Fibroblast of villous mesenchyme (primary cell): Measurements from ENCODE around the gene APOA4. TPM values are rescaled to one million over a fixed set of nuclear protein-coding genes. Genes with fewer than 3 reads are reported as not detected.

ENCODE experiments used
- DNase-seq: peaks from one replicate; pipeline ENCODE4 v3.0.0-alpha.2; 2010; ENCODE audit warnings: low read depth
- H3K4me3 ChIP-seq: 2 replicates; pipeline ENCODE4 v1.5.1; 2011; ENCODE audit warnings: low read depth, mild to moderate bottlenecking, low read length
- total RNA-seq: library from RNA; depleted of rRNA; stranded (reverse); fragments of >200 nt; gene quantifications from 2 replicates; pipeline ENCODE4 v1.2.3, GENCODE V29; 2012
- TF ChIP-seq, protein P1 (sequence below): IDR thresholded peaks from 2 replicates; pipeline ENCODE4 v1.5.1; 2012; ENCODE audit warnings: low read depth, mild to moderate bottlenecking, low read length; ENCODE audit not compliant: insufficient read depth

Gene APOA4
- total RNA-seq, 1 donor, result not detected

DNA sequence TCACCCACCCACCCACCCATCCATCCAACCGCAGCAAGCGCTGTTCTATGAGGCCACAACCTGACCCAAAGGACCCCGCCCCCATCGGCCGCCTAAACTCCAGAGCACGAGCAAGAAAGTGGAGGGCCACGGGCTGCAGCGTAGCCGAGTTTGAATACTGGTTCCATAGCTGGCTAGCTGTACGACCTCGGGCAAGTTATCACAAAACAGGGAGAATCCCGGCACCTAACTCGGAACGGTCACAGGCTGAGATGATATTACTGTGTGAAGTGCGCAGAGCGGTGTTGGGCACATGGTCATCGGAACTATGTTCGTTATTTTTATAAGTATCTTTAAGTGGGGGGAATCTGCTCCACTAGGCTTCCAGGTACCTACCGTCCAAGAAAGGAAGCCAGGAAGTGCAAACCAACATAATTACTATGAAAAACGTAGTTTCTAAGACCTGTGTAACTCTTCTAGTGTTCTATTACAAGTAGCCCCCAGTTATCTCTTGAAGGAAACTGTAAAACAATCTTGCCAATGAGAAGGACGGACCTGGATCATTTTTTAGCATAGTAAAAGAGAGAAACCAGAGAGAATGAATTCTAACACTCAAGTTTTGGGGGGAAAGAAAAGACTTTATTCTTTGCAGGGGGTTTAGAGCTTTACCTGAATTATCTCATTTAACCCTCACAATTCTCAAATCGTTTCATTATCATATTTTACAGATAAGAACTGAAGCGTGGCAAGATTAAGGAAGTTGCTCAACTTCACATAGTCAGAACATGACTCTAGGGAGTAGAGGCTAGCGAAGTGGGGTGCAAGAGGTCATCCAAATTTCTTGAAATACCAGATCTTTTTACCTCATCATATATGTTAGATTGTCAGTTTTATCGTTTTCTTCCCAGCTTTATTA lies 49.7 kb downstream of the APOA4 start:
- peak; percentile 40 for DNase-seq
- H3K4me3 ChIP-seq, result peak overlapping the region; percentile 78
- TF ChIP-seq, protein P1, sequence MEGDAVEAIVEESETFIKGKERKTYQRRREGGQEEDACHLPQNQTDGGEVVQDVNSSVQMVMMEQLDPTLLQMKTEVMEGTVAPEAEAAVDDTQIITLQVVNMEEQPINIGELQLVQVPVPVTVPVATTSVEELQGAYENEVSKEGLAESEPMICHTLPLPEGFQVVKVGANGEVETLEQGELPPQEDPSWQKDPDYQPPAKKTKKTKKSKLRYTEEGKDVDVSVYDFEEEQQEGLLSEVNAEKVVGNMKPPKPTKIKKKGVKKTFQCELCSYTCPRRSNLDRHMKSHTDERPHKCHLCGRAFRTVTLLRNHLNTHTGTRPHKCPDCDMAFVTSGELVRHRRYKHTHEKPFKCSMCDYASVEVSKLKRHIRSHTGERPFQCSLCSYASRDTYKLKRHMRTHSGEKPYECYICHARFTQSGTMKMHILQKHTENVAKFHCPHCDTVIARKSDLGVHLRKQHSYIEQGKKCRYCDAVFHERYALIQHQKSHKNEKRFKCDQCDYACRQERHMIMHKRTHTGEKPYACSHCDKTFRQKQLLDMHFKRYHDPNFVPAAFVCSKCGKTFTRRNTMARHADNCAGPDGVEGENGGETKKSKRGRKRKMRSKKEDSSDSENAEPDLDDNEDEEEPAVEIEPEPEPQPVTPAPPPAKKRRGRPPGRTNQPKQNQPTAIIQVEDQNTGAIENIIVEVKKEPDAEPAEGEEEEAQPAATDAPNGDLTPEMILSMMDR, result no peak

DNA sequence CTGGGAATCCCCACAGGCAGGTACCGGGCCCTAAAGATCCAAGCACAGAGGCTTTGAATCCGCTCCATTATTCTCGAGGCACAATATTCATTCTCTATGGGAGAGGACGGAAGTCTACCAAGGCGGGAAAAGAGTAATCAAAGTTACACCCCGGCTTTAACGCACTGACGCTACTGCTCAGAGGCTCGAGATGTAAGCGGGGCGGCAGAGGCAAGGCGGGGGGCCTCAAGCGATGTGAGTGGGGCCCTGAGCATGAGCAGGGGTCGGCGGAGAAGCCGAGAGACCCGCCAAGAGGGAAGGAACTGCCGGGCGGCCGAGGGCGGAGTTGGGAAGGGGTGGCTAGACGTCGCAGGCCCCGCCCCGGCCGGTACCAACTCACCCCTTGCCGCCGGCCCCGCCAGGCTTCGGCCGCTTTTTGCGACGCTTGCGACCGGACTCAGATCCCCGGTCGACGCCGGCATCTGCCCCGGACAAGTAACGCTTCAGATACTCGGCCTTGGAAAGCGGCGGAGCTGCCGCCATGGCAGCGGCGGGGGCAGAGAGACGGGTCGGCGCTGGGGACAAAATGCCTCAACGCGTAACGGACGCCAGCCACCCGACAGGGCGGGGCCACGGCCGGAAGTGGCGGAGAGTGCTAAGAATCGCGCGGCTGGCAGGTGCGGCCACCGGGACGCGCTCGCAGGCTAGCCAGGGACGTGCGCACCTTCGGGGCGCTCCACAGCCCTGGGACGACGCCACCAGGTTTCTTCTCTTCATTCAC lies 50.5 kb downstream of the APOA4 start, which contains the start of gene BUD13:
Gene BUD13, minus strand, starts transcription at position 545 of the 760 bp plus-strand sequence. Its CDS starts 23 bp downstream, at position 522.
- TF ChIP-seq, protein P1, result no peak
- peak; percentile 82 for DNase-seq
- peak within 1 kb of the TSS; percentile 78 for H3K4me3 ChIP-seq

DNA sequence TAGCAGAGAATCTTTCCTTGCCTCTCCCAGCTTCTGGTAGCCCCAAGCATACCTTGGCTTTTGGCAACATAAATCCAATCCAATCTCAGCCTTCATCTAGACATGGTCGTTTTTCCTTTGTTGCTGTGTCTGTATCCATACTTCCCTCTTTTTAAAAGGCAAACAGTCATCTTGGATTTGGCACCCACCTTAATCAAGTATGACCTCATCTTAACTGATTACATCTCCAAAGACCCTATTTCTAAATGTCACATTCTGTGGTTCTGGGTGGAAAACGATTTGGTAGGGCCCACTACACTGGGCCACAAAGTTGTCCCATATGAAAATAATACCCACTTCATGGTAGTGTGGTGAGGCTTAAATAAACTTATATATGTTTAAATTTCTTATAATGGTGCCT lies 51.2 kb downstream of the APOA4 start:
- peak overlapping the region; percentile 78 for H3K4me3 ChIP-seq
- TF ChIP-seq, protein P1, result no peak
- no peak for DNase-seq

Other genes with a start within 250 kb of the APOA4 start
- gene BUD13, start 50.3 kb downstream of the APOA4 start, total RNA-seq, result 13.9 and 16.8 TPM in 2 replicates
- gene ZPR1, start 35.3 kb downstream of the APOA4 start, total RNA-seq, result 22.9 and 29.4 TPM in 2 replicates
- gene APOA5, start 31.4 kb downstream of the APOA4 start, total RNA-seq, result not detected in 2 replicates
- not detected in 2 replicates for gene APOC3, start 6.6 kb upstream of the APOA4 start, total RNA-seq
- not detected in 2 replicates for gene APOA1, start 14.3 kb upstream of the APOA4 start, total RNA-seq